Activated CD4-positive, alpha-beta T cell treated with anti-CD3 and anti-CD28 coated beads, Interleukin-2, amount 50 U/mL, for 4 hours (primary cell): Measurements from ENCODE around the gene USP22.

Experiments
- DNase-seq, 2 experiments: peaks; one replicate each; pipeline ENCODE4 v3.0.0-alpha.2; 2020

The USP22 gene

GRCh38 chr17:21044971-21045370 lies 2.2 kb upstream of the USP22 start:
- no peak for DNase-seq

DNA sequence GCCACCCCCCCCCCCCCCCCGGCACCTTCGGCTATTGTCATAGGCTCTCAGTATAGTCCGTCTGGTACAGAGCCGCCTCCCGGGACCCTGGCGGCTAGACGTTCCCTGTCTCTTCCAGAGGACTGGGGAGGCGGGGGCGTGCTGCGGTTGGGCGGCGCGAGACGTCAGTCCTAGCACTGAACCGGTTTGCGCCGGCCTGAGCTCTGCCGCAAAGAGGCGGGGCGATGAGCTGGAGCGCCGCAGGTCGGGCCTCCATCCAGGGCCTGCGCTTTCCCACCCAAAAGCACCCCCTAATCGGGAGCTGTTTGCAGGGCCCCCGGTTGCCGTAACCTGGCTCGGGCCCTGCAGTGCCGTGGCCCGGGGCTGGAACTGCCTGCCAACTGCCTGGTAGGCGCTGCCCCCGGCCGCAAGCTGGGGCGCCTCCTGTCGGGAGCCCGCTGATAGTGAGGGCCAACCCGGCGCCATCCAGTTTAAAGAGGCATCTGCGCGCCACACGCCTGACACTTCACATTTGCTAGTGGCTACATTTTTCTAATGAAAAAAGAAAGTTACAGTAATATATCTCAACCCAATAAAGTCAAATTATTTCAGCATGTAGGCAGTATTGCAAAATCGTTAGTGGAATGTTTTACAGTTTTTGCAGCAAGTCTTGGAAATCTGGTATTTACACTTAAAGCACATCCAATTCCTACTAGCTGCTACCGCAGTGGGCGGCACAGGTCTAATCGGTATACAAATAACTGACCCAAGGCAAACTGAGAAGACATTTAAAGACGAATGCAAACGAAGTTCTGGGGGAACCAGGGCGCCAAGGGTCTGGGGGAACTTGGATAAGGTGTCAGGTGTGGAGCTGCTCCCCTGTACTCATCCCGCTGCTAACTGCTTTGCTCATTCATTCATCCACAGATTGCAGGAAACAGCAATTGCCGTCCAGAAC lies 753 bp upstream of the USP22 start:
- peak; percentile 91 to 92 for DNase-seq

DNA sequence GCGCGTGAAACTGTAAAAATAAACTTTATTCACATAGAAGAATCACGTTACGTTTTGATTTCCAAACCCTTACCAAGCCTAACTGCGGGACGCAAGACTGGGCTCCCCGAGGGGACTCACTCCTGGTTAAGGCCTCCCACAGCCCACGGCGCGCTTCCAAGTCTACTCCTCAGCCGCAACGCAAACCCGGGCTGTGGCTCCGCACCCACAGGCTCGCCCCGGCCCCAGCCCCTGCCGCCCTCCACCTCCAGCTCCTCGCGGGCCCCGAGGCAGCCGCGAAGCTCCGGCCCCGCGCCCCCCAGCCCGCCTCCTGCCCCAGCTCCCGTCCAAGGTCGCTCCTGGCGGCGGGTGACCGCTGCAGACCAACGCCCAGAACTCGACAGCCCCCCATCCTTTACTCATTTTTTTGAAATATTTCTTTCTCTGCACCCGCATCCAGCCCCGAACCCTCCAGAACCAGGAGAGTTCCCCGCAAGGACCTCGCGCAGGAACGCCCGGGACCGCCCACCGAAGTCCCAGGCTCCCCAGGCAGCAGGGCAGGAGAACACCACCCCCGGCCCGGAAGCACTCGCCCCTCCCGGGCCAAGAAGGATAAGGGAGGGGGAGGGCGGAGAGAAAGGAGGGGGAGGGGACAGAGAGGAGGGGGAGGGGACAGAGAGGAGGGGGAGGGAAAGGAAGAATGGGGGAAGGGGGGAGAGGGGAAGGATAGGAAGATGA lies 912 bp downstream of the USP22 start:
- peak; percentile 52 to 57 for DNase-seq

GRCh38 chr17:21039839-21040575 lies 2.8 kb downstream of the USP22 start:
- DNase-seq: peak; percentile 10 to 14

DNA sequence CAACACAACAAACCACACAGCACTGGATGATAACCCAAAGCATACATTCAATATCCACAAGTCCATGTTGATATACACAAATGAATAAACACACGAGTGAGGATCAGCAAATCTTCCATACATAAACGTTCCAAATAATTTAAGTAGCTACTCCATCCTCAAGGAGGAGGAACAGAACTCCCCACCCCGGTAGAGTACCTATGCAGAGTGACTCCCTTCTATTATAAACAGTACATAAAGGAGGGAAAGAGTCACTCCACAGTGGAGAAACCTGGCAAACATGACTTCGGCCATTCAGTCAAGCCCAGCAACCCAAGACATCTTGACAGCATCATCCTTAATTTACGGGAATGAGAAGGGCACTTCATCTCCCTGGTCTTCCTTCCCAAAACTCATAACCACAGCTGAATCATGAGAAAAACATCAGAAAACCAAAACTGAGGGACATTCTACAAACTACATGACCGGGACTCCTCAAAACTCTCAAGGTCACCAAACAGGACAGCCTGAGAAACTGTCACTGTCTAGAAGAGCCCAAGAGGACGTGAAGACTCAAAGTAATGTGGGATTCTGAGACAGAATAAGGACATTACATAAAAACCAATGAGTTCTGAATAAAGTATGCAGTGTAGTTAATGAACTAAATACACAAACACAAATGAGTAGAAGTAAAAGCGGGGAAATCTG lies 5.6 kb downstream of the USP22 start:
- DNase-seq: no peak

GRCh38 chr17:21036361-21036881 lies 6.4 kb downstream of the USP22 start:
- no peak for DNase-seq

- no peak for DNase-seq
Observed at GRCh38 chr17:21035406-21035805, 7.4 kb downstream of the USP22 start.

DNA sequence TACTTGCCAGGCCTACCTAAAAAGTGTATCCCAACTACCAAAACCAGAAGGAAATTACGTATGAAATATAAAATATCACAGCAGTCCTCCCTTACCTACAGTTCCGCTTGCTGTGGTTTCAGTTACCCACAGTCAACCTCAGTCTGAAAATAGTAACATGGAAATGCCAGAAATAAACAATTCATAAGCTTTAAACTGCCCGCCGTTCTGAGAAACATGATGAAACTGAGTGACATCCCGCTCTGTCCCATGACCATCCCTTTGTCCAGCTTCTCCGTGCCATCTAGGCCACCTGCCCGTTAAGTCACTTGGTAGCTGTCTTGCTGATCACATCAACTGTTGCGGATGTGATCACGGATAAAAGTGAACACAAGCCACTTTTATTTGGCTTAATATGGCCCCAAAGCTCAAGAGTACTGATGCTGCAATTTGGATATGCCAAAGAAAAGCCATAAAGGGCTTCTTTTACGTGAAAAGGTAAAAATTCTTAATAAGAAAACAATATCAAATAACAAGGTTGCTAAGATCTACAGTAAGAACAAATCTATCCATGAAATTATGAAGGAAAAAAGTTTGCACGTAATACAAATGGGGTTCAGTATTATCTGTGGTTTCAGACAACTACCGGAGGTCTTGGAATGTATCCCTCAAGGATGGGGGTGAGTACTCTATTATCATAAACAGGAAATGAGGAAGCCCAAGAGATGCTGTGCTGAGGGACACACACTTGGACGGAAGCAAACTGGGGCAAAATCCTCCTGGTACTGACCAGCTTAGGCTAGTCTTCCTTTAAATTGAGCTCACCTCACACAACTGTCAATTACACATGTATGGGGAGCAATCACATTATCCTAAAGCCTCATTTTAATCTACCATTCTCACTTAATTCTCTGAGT lies 8.2 kb downstream of the USP22 start:
- no peak for DNase-seq

DNA sequence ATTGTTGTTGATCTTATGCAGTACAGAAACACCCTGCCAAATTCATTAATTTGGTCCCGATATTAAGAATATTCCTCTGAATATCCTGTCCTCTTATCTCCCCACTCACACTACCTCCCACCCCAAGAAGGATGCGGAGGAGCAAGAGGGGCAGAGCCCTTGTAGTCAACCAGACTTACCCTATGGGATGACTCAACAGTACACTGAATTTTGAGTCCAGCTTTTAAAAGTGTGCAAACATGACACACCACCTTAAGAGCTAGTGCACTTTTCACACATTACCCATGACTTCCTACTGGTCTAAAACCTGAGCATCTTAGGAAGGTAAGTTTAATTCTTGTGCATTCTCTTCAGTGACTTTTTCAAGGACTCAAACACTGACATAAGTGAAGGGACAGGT lies 9.5 kb downstream of the USP22 start:
- DNase-seq: no peak

DNA sequence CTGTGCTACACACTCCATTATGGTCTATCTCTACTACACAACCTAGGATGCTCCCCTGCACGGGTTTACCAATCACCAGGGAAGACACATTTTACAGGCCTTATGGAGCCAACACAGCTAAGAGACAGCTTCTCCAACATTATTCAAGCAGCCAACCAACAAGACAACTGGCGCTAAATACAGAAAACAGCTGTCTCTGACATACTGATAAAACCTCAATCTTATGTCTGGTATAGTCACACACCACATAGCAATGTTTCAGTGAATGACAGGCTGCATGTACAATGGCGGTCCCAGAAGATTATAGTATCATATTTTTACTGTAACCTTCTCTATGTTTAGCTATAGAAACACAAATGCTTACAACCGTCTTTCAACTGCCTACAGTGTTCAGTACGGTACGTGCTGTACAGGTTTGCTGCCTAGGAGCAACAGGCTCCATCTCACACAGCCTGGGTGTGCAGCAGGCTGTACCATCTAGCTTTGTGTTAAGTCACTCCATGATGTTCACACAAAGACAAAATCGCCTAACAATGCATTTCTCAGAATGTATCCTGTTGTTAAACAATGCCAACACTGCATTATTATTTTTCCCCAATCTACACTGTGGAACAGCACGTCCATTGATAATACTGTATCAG lies 10.9 kb downstream of the USP22 start:
- no peak for DNase-seq

- DNase-seq: no peak
Observed at GRCh38 chr17:21030375-21030774, 12.4 kb downstream of the USP22 start.

DNA sequence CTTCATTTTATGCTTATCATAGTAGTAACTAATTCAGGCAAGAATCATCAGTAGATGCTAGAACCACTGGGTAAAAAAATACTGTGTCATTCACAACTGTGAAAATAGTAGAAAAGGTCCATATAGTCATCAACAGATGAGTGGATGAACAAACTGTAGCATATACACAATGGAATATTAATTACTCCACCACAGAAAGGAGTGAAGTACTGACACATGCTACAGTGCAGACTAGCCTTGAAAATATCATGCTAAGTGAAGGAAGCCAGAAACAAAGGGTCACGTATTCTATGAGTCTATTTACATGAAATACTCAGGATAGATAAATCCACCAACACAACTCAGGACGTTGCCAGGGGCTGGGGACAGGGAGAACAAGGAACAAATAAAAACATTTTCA lies 13.3 kb downstream of the USP22 start:
- no peak for DNase-seq

DNA sequence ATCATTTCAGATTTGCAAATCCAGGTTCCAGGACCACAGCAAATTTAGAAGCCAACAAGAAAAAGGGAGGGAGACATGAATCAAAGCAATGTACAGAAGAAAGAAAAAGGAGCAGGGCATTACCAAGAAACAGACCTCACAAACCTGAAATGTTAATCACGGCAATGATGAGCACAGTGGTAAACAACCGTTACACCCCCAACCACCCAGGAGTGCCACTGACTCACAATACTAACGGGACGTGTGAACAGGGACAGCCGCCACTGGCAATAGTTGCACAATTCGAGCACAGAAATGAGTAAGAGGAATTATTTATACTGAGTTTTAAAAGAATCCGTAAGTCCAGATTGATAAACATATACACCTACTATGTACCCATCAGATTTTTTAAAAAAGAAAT lies 13.8 kb downstream of the USP22 start:
- peak; percentile 12 to 28 for DNase-seq

- DNase-seq: no peak
Observed at GRCh38 chr17:21028192-21028591, 14.6 kb downstream of the USP22 start.

DNA sequence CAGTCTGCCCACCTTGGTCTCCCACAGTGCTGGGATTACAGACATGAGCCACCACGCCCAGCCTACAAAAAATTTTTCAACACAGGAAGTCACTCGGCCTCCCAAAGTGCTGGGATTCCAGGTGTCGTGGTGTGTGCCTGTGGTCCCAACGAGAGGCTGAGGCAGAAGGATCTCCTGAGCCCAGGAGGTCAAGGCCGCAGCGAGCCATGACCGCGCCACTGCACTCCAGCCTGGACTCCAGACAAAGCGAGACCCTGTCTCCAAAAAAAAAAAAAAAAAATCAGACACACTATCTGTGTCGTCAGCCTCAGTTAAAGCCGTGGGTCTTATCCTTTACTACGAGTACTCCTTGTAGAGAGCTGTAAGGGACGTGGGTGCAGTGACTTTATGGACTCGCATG lies 15.8 kb downstream of the USP22 start:
- no peak for DNase-seq

DNA sequence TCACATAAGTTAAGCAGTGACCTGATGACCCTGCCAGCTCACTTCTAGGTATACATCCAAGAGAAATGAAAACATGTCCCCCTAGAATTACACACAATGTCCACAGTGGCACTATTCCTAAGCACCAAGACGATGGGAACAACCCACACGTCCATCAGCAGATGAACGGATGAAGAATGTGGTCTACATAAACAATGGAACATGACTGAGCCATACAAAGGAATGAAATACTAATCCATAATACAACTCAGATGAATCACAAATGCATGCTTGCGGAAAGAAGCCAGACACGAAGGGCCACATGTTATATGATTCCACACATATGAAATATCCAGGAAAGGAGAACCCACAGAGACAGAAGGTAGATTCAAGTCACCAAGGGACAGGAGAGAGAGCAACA lies 17.4 kb downstream of the USP22 start:
- DNase-seq: no peak

DNA sequence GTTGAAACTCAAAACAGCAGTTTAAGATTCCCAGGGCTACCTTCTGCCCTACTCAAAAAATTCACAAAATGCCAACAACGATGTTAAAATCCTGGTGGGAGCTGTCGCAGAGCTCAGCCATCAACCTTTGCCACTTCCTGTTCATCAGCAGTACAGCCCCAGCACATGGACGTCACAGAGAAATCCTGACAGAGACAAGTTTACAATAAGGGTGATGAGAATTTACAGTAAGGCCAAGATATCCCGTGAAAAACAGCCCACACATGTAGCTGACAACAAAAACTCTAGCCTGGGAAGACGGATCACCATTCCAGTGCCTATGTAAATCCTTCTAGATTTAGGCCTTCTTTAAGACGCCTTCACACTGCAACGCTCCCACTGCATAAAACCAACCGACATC lies 18.8 kb downstream of the USP22 start:
- no peak for DNase-seq

- no peak for DNase-seq
Observed at GRCh38 chr17:21021208-21021803, 21.5 kb downstream of the USP22 start.

DNA sequence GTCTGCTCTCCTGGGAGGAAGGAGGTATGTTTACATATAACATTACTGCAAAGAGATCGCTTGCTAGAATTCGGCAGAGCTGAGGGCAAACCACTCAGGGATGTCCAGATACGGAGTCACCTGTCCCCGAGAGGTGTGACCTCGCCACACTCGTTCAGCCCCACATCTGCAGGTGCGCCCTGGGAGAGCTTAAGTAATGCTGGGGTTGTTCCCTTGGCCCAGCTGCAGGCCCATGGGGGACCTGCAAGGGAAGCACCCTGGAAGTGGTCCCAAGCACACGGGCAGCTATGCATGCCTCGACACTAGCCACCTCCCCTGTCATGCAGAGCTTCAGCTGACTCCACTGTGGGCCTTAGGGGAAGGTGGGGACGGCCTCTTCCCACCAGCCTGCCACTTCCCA lies 22.2 kb downstream of the USP22 start:
- no peak for DNase-seq

DNA sequence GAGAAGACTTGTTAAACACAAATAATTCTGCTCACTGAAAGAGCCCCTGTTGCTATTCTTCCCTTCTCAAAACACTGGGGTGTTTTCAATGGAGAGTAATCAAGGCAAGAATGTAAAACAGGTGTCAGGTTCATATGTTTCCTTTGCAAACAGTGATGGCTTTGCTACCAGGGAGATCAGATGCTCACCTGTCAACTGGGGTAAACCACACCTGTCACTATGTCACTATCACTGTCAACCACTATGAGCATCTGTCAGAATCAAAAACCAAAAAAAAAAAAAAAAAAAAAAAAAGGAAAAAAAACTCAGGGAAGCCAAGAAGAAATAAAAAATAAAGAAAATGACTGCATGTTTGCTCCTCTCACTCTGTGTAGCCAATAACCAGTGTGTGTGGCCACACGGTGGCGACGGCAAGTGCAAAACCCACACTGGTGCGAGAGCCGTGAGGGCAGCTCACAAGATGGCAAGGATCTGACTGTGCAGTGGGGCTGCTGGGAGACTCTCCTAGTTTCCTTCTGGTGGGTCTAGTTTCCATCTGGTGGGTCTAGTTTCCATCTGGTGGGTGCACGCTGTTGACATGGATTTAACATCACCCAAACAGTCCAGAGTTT lies 22.7 kb downstream of the USP22 start:
- peak; percentile 12 to 31 for DNase-seq
